ENCODE data around the gene ANKRD65.
"Not testable (repeated sequence)": the region's sequence is repeated elsewhere in the genome, so short reads cannot be mapped to it uniquely, and the experiment has no call there.

The ANKRD65 gene

GRCh38 chr1:1430114-1430982 lies 9.3 kb upstream of the ANKRD65 start:
- no peak for DNase-seq (ENCODE audit: low spot score)

GRCh38 chr1:1429671-1430073 lies 8.6 kb upstream of the ANKRD65 start:
- DNase-seq (ENCODE audit: low spot score), result no peak

- DNase-seq (ENCODE audit: low spot score), result not testable (repeated sequence)
Observed at GRCh38 chr1:1428967-1429366, 7.9 kb upstream of the ANKRD65 start.

GRCh38 chr1:1428174-1428573 lies 7.1 kb upstream of the ANKRD65 start:
- no peak for DNase-seq (ENCODE audit: low spot score)

GRCh38 chr1:1427820-1428148 lies 6.7 kb upstream of the ANKRD65 start:
- no peak for DNase-seq (ENCODE audit: low spot score)

GRCh38 chr1:1427106-1427819 lies 6.2 kb upstream of the ANKRD65 start:
- no peak for DNase-seq (ENCODE audit: low spot score)

- no peak for DNase-seq (ENCODE audit: low spot score)
Observed at GRCh38 chr1:1426496-1427105, 5.5 kb upstream of the ANKRD65 start.

GRCh38 chr1:1425753-1426495 lies 4.8 kb upstream of the ANKRD65 start:
- no peak for DNase-seq (ENCODE audit: low spot score)

GRCh38 chr1:1425426-1425752 lies 4.3 kb upstream of the ANKRD65 start:
- DNase-seq (ENCODE audit: low spot score), result no peak

- no peak for DNase-seq (ENCODE audit: low spot score)
Observed at GRCh38 chr1:1424707-1425106, 3.6 kb upstream of the ANKRD65 start.

GRCh38 chr1:1423245-1423597 lies 2.1 kb upstream of the ANKRD65 start:
- DNase-seq (ENCODE audit: low spot score), result no peak

- no peak for DNase-seq (ENCODE audit: low spot score)
Observed at GRCh38 chr1:1422465-1423244, 1.6 kb upstream of the ANKRD65 start.

- no peak for DNase-seq (ENCODE audit: low spot score)
Observed at GRCh38 chr1:1421907-1422464, 910 bp upstream of the ANKRD65 start.

- DNase-seq (ENCODE audit: low spot score), result no peak
Observed at GRCh38 chr1:1420654-1421141, 378 bp downstream of the ANKRD65 start.

GRCh38 chr1:1419813-1420653 lies 1.0 kb downstream of the ANKRD65 start:
- no peak for DNase-seq (ENCODE audit: low spot score)

- no peak for DNase-seq (ENCODE audit: low spot score)
Observed at GRCh38 chr1:1419363-1419812, 1.7 kb downstream of the ANKRD65 start.

GRCh38 chr1:1418464-1419362 lies 2.4 kb downstream of the ANKRD65 start:
- DNase-seq (ENCODE audit: low spot score), result no peak

- DNase-seq (ENCODE audit: low spot score), result not testable (repeated sequence)
Observed at GRCh38 chr1:1417825-1418463, 3.1 kb downstream of the ANKRD65 start.

- DNase-seq (ENCODE audit: low spot score), result not testable (repeated sequence)
Observed at GRCh38 chr1:1417396-1417795, 3.7 kb downstream of the ANKRD65 start.

Measured in cerebellar cortex (tissue), 1 donor.